H1 (cell line): ENCODE data around the gene ZGRF1. TPM values are rescaled to one million over a fixed set of nuclear protein-coding genes. Genes with fewer than 3 reads are reported as not detected.

ENCODE experiments used
- CTCF ChIA-PET: fragments of 300-600 bp; sonication (Branson Sonifier 250); formaldehyde crosslinking; loops from one replicate; lab custom pipeline; 2021; ENCODE audit not compliant: partially characterized antibody; lab: Charles Lee
- POLR2A ChIA-PET: fragments of 300-600 bp; sonication (Branson Sonifier 250); formaldehyde crosslinking; loops from one replicate; lab custom pipeline; 2021; ENCODE audit warnings: inconsistent platforms; ENCODE audit not compliant: partially characterized antibody; lab: Charles Lee
- DNase-seq, 2 experiments: peaks; one replicate each; pipeline versions ENCODE4 v3.0.0 to v3.0.0-alpha.2; 2010 to 2022; ENCODE audit warnings: low spot score in 2 of 2, low read depth in 1 of 2, mixed read lengths in 1 of 2
- FAIRE-seq: peaks from 2 replicates; lab custom pipeline; 2011; peaks lifted over from hg19 to GRCh38; lab: Jason Lieb, UNC
- H2AFZ ChIP-seq: 2 replicates; pipeline ENCODE4 v1.8.1; 2012; ENCODE audit warnings: low read length, inconsistent platforms
- H2AK5ac ChIP-seq: 2 replicates; pipeline ENCODE4 v1.6.1; 2013; ENCODE audit warnings: low read depth, low read length
- H2BK120ac ChIP-seq: replicated peaks from 2 replicates; pipeline ENCODE3; 2013; ENCODE audit warnings: low read depth, low read length, inconsistent platforms
- H2BK12ac ChIP-seq: 2 replicates; pipeline ENCODE4 v1.6.1; 2013; ENCODE audit warnings: low read depth, low read length
- H2BK15ac ChIP-seq: 2 replicates; pipeline ENCODE4 v1.6.1; 2013; ENCODE audit warnings: low read length
- H2BK20ac ChIP-seq: 2 replicates; pipeline ENCODE4 v1.6.1; 2013; ENCODE audit warnings: low read length
- H2BK5ac ChIP-seq: 2 replicates; pipeline ENCODE4 v1.6.1; 2013; ENCODE audit warnings: low read depth, low read length
- H3K14ac ChIP-seq: 2 replicates; pipeline ENCODE4 v1.6.1; 2013; ENCODE audit warnings: inconsistent platforms; ENCODE audit not compliant: insufficient read length
- H3K18ac ChIP-seq: 2 replicates; pipeline ENCODE4 v1.6.1; 2013; ENCODE audit warnings: low read length; ENCODE audit errors: extremely low read depth
- H3K23ac ChIP-seq: 2 replicates; pipeline ENCODE4 v1.6.1; 2013; ENCODE audit warnings: inconsistent platforms; ENCODE audit not compliant: insufficient read length
- H3K23me2 ChIP-seq: 2 replicates; pipeline ENCODE4 v1.6.1; 2013; ENCODE audit warnings: low read depth, low read length
- H3K27ac ChIP-seq: 2 replicates; pipeline ENCODE4 v1.6.1; 2011; ENCODE audit warnings: low read depth, low read length, inconsistent platforms
- H3K27me3 ChIP-seq, 4 experiments: replicated peaks in 1 of 4; 1 replicate in 1 of 4; 2 replicates in 3 of 4; pipeline versions ENCODE4 v1.6.1 to v1.8.1; 2011 to 2013; ENCODE audit warnings: low read length in 3 of 4, mild to moderate bottlenecking in 3 of 4, inconsistent platforms in 2 of 4, mixed read lengths in 2 of 4, moderate library complexity in 1 of 4; ENCODE audit not compliant: control insufficient read depth in 3 of 4, insufficient read depth in 3 of 4; ENCODE audit errors: extremely low read depth in 1 of 4
- H3K36me3 ChIP-seq, 4 experiments: 2 replicates each; pipeline versions ENCODE4 v1.6.1 to v1.8.1; 2011 to 2013; ENCODE audit warnings: mild to moderate bottlenecking in 4 of 4, low read length in 3 of 4, moderate library complexity in 2 of 4, control low read depth in 1 of 4, inconsistent platforms in 1 of 4; ENCODE audit not compliant: insufficient read depth in 4 of 4, control insufficient read depth in 2 of 4
- H3K4ac ChIP-seq: replicated peaks from 2 replicates; pipeline ENCODE3; 2013; ENCODE audit warnings: low read length, low read depth, mixed read lengths, inconsistent platforms; ENCODE audit not compliant: insufficient read length
- H3K4me1 ChIP-seq, 4 experiments: replicated peaks in 1 of 4; 1 replicate in 1 of 4; 2 replicates in 3 of 4; pipeline versions ENCODE4 v1.6.1 to v1.8.1; 2011 to 2013; ENCODE audit warnings: low read length in 3 of 4, inconsistent platforms in 2 of 4, mixed read lengths in 1 of 4; ENCODE audit not compliant: insufficient read depth in 4 of 4, control insufficient read depth in 3 of 4
- H3K4me2 ChIP-seq, 2 experiments: 2 replicates each; pipeline versions ENCODE4 v1.6.1 to v1.8.1; 2011 to 2013; ENCODE audit warnings: low read depth in 2 of 2, low read length in 2 of 2, control low read depth in 1 of 2, inconsistent platforms in 1 of 2, mild to moderate bottlenecking in 1 of 2; ENCODE audit not compliant: insufficient read depth in 1 of 2
- H3K4me3 ChIP-seq, 4 experiments: fragments of 200-600, 300-600 bp in 1 of 4; sonication (generic), shearing (Covaris generic), sonication (Bioruptor Twin) in 1 of 4; 2 replicates each; pipeline versions ENCODE4 v1.5.1 to v1.8.1; 2011 to 2016; ENCODE audit warnings: low read length in 4 of 4, low read depth in 3 of 4, control low read depth in 2 of 4, inconsistent platforms in 2 of 4, mild to moderate bottlenecking in 2 of 4, mixed read lengths in 1 of 4, moderate library complexity in 1 of 4; ENCODE audit not compliant: insufficient read depth in 2 of 4; ENCODE audit errors: extremely low read depth in 1 of 4
- H3K56ac ChIP-seq: replicated peaks from 2 replicates; pipeline ENCODE3; 2013; ENCODE audit warnings: low read depth, mild to moderate bottlenecking, mixed read lengths, low read length, inconsistent platforms; ENCODE audit not compliant: insufficient read length
- H3K79me1 ChIP-seq: 2 replicates; pipeline ENCODE4 v1.6.1; 2013; ENCODE audit warnings: low read depth, low read length, control low read depth
- H3K79me2 ChIP-seq, 2 experiments: 2 replicates each; pipeline versions ENCODE4 v1.6.1 to v1.8.1; 2012 to 2013; ENCODE audit warnings: low read length in 2 of 2, mild to moderate bottlenecking in 2 of 2, inconsistent platforms in 1 of 2; ENCODE audit not compliant: insufficient read depth in 2 of 2, control insufficient read depth in 1 of 2
- H3K9ac ChIP-seq, 4 experiments: replicated peaks in 1 of 4; 1 replicate in 1 of 4; 2 replicates in 3 of 4; pipeline versions ENCODE4 v1.6.1 to v1.8.1; 2011 to 2013; ENCODE audit warnings: low read depth in 3 of 4, low read length in 3 of 4, control low read depth in 2 of 4, mild to moderate bottlenecking in 2 of 4, moderate library complexity in 2 of 4, inconsistent platforms in 1 of 4; ENCODE audit errors: extremely low read depth in 1 of 4
- H3K9me3 ChIP-seq, 2 experiments: 2 replicates each; pipeline versions ENCODE4 v1.6.1 to v1.8.1; 2012 to 2013; ENCODE audit warnings: mild to moderate bottlenecking in 2 of 2, moderate library complexity in 2 of 2, control low read depth in 1 of 2, inconsistent platforms in 1 of 2, low read depth in 1 of 2, low read length in 1 of 2, mixed read lengths in 1 of 2; ENCODE audit not compliant: insufficient read depth in 2 of 2
- H4K20me1 ChIP-seq, 2 experiments: replicated peaks in 1 of 2; 2 replicates each; pipeline versions ENCODE3 to v1.8.1; 2011 to 2013; ENCODE audit warnings: inconsistent platforms in 2 of 2, low read length in 2 of 2, mild to moderate bottlenecking in 1 of 2; ENCODE audit not compliant: insufficient read depth in 2 of 2, control insufficient read depth in 1 of 2
- H4K5ac ChIP-seq: 2 replicates; pipeline ENCODE4 v1.6.1; 2013; ENCODE audit warnings: low read length, low read depth, mixed read lengths, inconsistent platforms; ENCODE audit not compliant: insufficient read length
- H4K8ac ChIP-seq: 2 replicates; pipeline ENCODE4 v1.8.0; 2013; ENCODE audit warnings: mild to moderate bottlenecking, moderate library complexity, low read length, inconsistent platforms; ENCODE audit not compliant: insufficient read depth; ENCODE audit errors: extremely low read depth
- H4K91ac ChIP-seq: replicated peaks from 2 replicates; pipeline ENCODE3; 2013; ENCODE audit warnings: low read length, mixed read lengths, inconsistent platforms; ENCODE audit not compliant: insufficient read length
- ASH2L ChIP-seq: fragments of 200-600, 300-600 bp; sonication (generic); IDR thresholded peaks from one replicate; pipeline ENCODE4 v1.7.1; 2017; ENCODE audit warnings: low read length
- CHD2 ChIP-seq: IDR thresholded peaks from 2 replicates; pipeline ENCODE4 v1.6.1; 2012; ENCODE audit warnings: low read length, improper control_type of control experiment
- EZH2 ChIP-seq: fragments of 200-600 bp; sonication (generic); IDR thresholded peaks from 2 replicates; pipeline ENCODE4 v1.7.1; 2012; ENCODE audit warnings: low read depth, mild to moderate bottlenecking, moderate library complexity, low read length, inconsistent platforms; ENCODE audit not compliant: severe bottlenecking
- GABPA ChIP-seq: IDR thresholded peaks from 2 replicates; pipeline ENCODE4 v1.6.1; 2011; ENCODE audit warnings: mild to moderate bottlenecking, low read length, moderate library complexity, borderline replicate concordance; ENCODE audit not compliant: insufficient read depth
- JUN ChIP-seq: IDR thresholded peaks from 2 replicates; pipeline ENCODE4 v1.6.1; 2011; ENCODE audit warnings: low read depth, mild to moderate bottlenecking, improper control_type of control experiment, low read length
- KDM1A ChIP-seq: fragments of 200-600, 300-600 bp; sonication (generic); IDR thresholded peaks from 2 replicates; pipeline ENCODE4 v1.7.1; 2016; ENCODE audit warnings: mild to moderate bottlenecking, low read length, borderline replicate concordance
- POLR2A ChIP-seq, 2 experiments: IDR thresholded peaks; 1 replicate in 1 of 2; 2 replicates in 1 of 2; pipeline ENCODE4 v1.6.1; 2011; ENCODE audit warnings: low read depth in 2 of 2, low read length in 2 of 2, mild to moderate bottlenecking in 2 of 2; ENCODE audit errors: control extremely low read depth in 1 of 2
- SUZ12 ChIP-seq: fragments of 200-600 bp; sonication (generic); IDR thresholded peaks from 2 replicates; pipeline ENCODE4 v1.6.1; 2012; ENCODE audit warnings: mild to moderate bottlenecking, inconsistent platforms, low read length, moderate library complexity, mixed read lengths
- TBP ChIP-seq: IDR thresholded peaks from 2 replicates; pipeline ENCODE4 v1.6.1; 2011; ENCODE audit warnings: low read depth, low read length, improper control_type of control experiment
- WGBS, 2 experiments: shearing (Covaris generic) in 1 of 2; methylation state at CpG; one replicate each; pipeline versions ENCODE4 v1.1.6 to v1.1.7; 2013 to 2015; ENCODE audit warnings: low lambda C conversion rate in 2 of 2, mixed read lengths in 2 of 2, inconsistent platforms in 1 of 2, low coverage in 1 of 2, missing lambda C conversion rate in 1 of 2; ENCODE audit not compliant: insufficient replicate concordance in 2 of 2, insufficient coverage in 1 of 2, insufficient read length in 1 of 2; ENCODE audit errors: extremely low coverage in 1 of 2, missing lambda C conversion rate in 1 of 2; 5-methylcytosine and 5-hydroxymethylcytosine counted together
- polyA plus RNA-seq, 7 experiments: library from polyadenylated mRNA; depleted of rRNA in 3 of 7; stranded (reverse) in 5 of 7; unstranded in 2 of 7; fragments of >200 nt in 5 of 7; fragments of 200-250 nt in 2 of 7; gene quantifications; 1 replicate in 5 of 7; 2 replicates in 1 of 7; 4 replicates in 1 of 7; pipeline versions ENCODE4 v1.2.1 to v1.2.3, GENCODE V29; 2011 to 2013; ENCODE audit warnings: missing spikeins in 2 of 7, mixed read lengths in 2 of 7
- total RNA-seq: library from RNA; stranded (reverse); fragmentation: NEBNext Ultra II Directional; extraction: Animal tissue kit (Norgen Biotek cat#: 25700); gene quantifications from 2 replicates; pipeline ENCODE4 v1.2.1, GENCODE V29; 2021
- TF ChIP-seq, protein P1 (sequence below): IDR thresholded peaks from 2 replicates; pipeline ENCODE4 v1.6.1; 2012; ENCODE audit warnings: inconsistent platforms
- TF ChIP-seq, protein P2 (sequence below): IDR thresholded peaks from 2 replicates; pipeline ENCODE4 v1.6.1; 2012; ENCODE audit warnings: inconsistent platforms

Gene ZGRF1
- total and polyA plus RNA-seq, 2 of the 8 experiments (the other 6 are each of a cell fraction or from before 2014, with no cell fraction given) = 12.0 to 44.6 TPM

DNA sequence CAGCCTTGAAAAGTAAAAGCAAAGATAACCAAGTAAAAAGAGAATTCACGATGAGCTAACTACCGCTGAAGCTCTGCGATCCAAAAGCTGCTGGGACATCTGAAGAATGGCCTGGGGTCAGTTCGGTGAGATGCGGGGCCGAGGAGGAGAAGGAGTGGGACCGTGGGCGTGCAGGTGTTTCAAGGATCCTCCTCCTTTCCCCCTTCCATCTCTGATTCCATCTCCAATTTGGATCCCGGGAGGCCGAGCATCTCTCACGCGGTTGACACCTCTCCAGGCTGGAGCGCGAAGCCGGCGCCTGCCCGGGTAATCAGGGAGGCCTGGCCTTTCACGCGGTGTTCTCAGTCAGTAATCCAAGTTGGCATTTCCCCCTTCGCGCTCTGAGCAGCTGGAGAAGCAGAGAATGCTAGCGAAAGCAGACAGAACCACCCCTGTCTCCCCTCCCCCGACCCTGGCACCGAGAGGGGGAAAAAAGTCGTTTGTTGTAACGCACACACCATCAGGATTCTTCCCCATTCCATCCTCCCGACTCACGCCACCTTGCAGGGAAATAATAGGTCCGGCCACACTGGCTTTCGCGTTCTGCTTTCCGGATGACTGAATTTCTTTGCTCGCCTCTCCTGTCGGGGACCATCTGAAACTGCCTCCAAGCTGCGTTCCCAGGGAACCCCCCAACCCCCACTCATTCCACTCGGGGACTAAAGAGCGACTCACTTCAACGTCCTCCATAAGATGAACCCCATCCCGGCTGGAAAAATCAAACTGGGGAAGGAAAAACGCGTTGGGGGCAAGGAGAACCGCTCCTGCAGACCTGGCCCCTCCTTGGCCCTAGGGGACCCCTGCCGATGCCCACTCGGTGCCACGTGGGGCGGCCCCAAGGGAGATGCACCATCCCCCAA, 127.2 kb downstream of the ZGRF1 start:
- Histone ChIP-seq H4K5ac (no peak overlapping the region), H3K79me1 (no peaks in the 10 kb centered on the region), H2BK20ac (no peak overlapping the region), H2AK5ac (no peak overlapping the region), H3K4me3 (peak overlapping the region in 2 of 4 experiments; percentile 8 to 41; a peak in 4 of 8 replicates), H3K23ac (no peak overlapping the region), H3K23me2 (peaks cover 5% of the 10 kb centered on the region; the same call in 1 of the 2 replicates), H2BK5ac (no peak overlapping the region), H3K4me2 (peak overlapping the region; percentile 60 to 86), H3K27me3 (peaks cover 65 to 87% (median 78%) of the 10 kb centered on the region in 4 experiments), H3K36me3 (no peaks in the 10 kb centered on the region), H4K91ac (no peak overlapping the region), H4K20me1 (peaks cover 3 to 23% of the 10 kb centered on the region in 2 experiments), H2AFZ (no peak overlapping the region), H4K8ac (no peak overlapping the region), H3K14ac (no peak overlapping the region), H3K4ac (no peak overlapping the region), H2BK12ac (no peak overlapping the region), H3K79me2 (no peaks in the 10 kb centered on the region), H3K18ac (peak overlapping the region; percentile 24; the same call in 1 of the 2 replicates), H3K9me3 (no peaks in the 10 kb centered on the region), H3K4me1 (peaks cover 14 to 21% (median 19%) of the 10 kb centered on the region in 4 experiments), H3K27ac (no peak overlapping the region), H3K56ac (no peak overlapping the region), H2BK120ac (no peak overlapping the region), H2BK15ac (no peak overlapping the region), H3K9ac (no peak overlapping the region)
- peak in 1 of 2 experiments; percentile 66 for DNase-seq
- WGBS, 2 experiments = 5% methylated on average over 44 of the region's 46 CpGs; no CpG with 5 or more reads in 1 of the 2 experiments
- CTCF ChIA-PET = interaction anchor here (0.8 to 11.5 kb wide), 10 partner anchors 8 to 181 kb away, joined by 3 to 133 read pairs (median 4); no protein-coding TSS in a partner anchor
- FAIRE-seq = no peak
- POLR2A ChIA-PET = interaction anchor here (1.1 to 1.7 kb wide), 2 partner anchors 11 to 13 kb away, joined by 3 to 9 read pairs; no protein-coding TSS in a partner anchor
- TF ChIP-seq JUN = no peak
- TF ChIP-seq, protein P1, sequence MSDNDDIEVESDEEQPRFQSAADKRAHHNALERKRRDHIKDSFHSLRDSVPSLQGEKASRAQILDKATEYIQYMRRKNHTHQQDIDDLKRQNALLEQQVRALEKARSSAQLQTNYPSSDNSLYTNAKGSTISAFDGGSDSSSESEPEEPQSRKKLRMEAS = peak; percentile 83
- peak; percentile 64; the same call in 1 of the 2 replicates for TF ChIP-seq TBP
- TF ChIP-seq CHD2 = no peak
- no peak for TF ChIP-seq ASH2L
- no peak for TF ChIP-seq POLR2A (IDR thresholded peaks at IDR 0.05; ENCODE audit: control extremely low read depth in 1 of 2, low read depth in 2 of 2, low read length in 2 of 2)
- TF ChIP-seq GABPA = no peak
- TF ChIP-seq KDM1A = no peak
- TF ChIP-seq, protein P2, sequence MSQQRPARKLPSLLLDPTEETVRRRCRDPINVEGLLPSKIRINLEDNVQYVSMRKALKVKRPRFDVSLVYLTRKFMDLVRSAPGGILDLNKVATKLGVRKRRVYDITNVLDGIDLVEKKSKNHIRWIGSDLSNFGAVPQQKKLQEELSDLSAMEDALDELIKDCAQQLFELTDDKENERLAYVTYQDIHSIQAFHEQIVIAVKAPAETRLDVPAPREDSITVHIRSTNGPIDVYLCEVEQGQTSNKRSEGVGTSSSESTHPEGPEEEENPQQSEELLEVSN = peak; percentile 90
- peak; percentile 95 for TF ChIP-seq EZH2
- peak; percentile 89 for TF ChIP-seq SUZ12
